ENCODE measurements around the gene TBCD.

The TBCD gene

GRCh38 chr17:82909322-82909904, 157.5 kb downstream of the TBCD start:
- DNase-seq: no peak

GRCh38 chr17:82910041-82910481, 158.2 kb downstream of the TBCD start:
- DNase-seq: no peak

GRCh38 chr17:82910770-82911169, 158.9 kb downstream of the TBCD start:
- no peak for DNase-seq

GRCh38 chr17:82911822-82912221, 160.0 kb downstream of the TBCD start:
- no peak for DNase-seq

GRCh38 chr17:82912484-82913089, 160.7 kb downstream of the TBCD start:
- DNase-seq: no peak

- DNase-seq: no peak
Observed at GRCh38 chr17:82913304-82914043, 161.6 kb downstream of the TBCD start.

- DNase-seq: no peak
Observed at GRCh38 chr17:82914375-82914774, 162.5 kb downstream of the TBCD start.

GRCh38 chr17:82915010-82915756, 163.3 kb downstream of the TBCD start:
- DNase-seq: no peak

GRCh38 chr17:82915757-82916027, 163.8 kb downstream of the TBCD start:
- DNase-seq: no peak

GRCh38 chr17:82917699-82918345, 166.0 kb downstream of the TBCD start:
- peak; percentile 80 for DNase-seq

- no peak for DNase-seq
Observed at GRCh38 chr17:82918508-82918907, 166.6 kb downstream of the TBCD start.

GRCh38 chr17:82920150-82920549, 168.3 kb downstream of the TBCD start:
- no peak for DNase-seq

- DNase-seq: no peak
Observed at GRCh38 chr17:82920715-82921114, 168.8 kb downstream of the TBCD start.

GRCh38 chr17:82921426-82921825, 169.6 kb downstream of the TBCD start:
- no peak for DNase-seq

GRCh38 chr17:82922646-82923045, 170.8 kb downstream of the TBCD start:
- DNase-seq: no peak

- DNase-seq: no peak
Observed at GRCh38 chr17:82923366-82924113, 171.7 kb downstream of the TBCD start.

- DNase-seq: no peak
Observed at GRCh38 chr17:82924214-82924613, 172.3 kb downstream of the TBCD start.

- DNase-seq: no peak
Observed at GRCh38 chr17:82924812-82925211, 172.9 kb downstream of the TBCD start.

GRCh38 chr17:82925336-82925735, 173.5 kb downstream of the TBCD start:
- DNase-seq: no peak

- DNase-seq: no peak
Observed at GRCh38 chr17:82926081-82926480, 174.2 kb downstream of the TBCD start.

- DNase-seq: no peak
Observed at GRCh38 chr17:82926716-82927115, 174.9 kb downstream of the TBCD start.

GRCh38 chr17:82927311-82927660, 175.4 kb downstream of the TBCD start:
- no peak for DNase-seq
